Measurements from ENCODE around the gene GAS7. TPM values are rescaled to one million over a fixed set of nuclear protein-coding genes. Genes with fewer than 3 reads are reported as not detected.

The GAS7 gene
- total RNA-seq, 1 donor from 2014 or later, result 8.5 TPM

DNA sequence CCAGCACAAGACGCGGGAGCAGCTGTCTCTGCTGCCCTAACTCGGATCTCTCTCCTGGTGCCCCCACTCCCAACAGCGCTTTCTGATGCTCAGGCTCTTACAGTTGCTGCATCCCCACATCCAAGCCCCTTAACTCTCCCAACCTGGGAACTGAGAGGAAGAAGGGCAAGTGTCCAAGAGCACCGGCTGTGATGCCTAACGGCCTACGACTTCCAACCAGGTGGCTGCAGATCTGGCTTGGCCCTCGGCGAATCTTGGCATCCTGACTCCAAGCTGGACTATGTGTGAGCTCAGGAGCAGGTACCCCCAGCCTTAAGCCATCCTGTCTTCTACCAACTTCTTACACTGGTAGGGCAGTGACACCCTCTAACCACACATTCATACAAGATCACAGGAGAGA lies 255.1 kb downstream of the GAS7 start:
- Histone ChIP-seq H3K4me2 (ENCODE audit: low read length) (no peak overlapping the region), H3K27ac (ENCODE audit: low read depth, low read length) (no peak overlapping the region), H3K27me3 (ENCODE audit: insufficient read depth, low read length) (no peaks in the 10 kb centered on the region), H3K4me1 (ENCODE audit: insufficient read depth, low read length) (no peaks in the 10 kb centered on the region), H4K20me1 (ENCODE audit: insufficient read depth, low read length) (no peaks in the 10 kb centered on the region), H3K79me2 (ENCODE audit: insufficient read depth, low read length) (no peaks in the 10 kb centered on the region), H3K9me3 (ENCODE audit: insufficient read depth, low read depth, low read length) (no peaks in the 10 kb centered on the region), H3K36me3 (ENCODE audit: insufficient read depth, low read length) (no peaks in the 10 kb centered on the region), H3K9ac (ENCODE audit: low read length) (no peak overlapping the region), H3K4me3 (ENCODE audit: insufficient read depth, low read depth, low read length) (no peak overlapping the region), H2AFZ (ENCODE audit: low read depth, low read length) (no peak overlapping the region)
- no peak for DNase-seq (ENCODE audit: low read depth)
- H3K4me1 Mint-ChIP-seq (ENCODE audit: low read depth, unreplicated experiment), result no peaks in the 10 kb centered on the region
- peaks cover 15% of the 10 kb centered on the region for H3K27me3 Mint-ChIP-seq (ENCODE audit: low read depth, unreplicated experiment)
- H3K36me3 Mint-ChIP-seq (ENCODE audit: low read depth, unreplicated experiment), result peaks cover 5% of the 10 kb centered on the region
- no peak overlapping the region for H3K4me3 Mint-ChIP-seq (ENCODE audit: unreplicated experiment)
- no peak overlapping the region for H3K27ac Mint-ChIP-seq (ENCODE audit: unreplicated experiment)
- TF ChIP-seq, protein P1, sequence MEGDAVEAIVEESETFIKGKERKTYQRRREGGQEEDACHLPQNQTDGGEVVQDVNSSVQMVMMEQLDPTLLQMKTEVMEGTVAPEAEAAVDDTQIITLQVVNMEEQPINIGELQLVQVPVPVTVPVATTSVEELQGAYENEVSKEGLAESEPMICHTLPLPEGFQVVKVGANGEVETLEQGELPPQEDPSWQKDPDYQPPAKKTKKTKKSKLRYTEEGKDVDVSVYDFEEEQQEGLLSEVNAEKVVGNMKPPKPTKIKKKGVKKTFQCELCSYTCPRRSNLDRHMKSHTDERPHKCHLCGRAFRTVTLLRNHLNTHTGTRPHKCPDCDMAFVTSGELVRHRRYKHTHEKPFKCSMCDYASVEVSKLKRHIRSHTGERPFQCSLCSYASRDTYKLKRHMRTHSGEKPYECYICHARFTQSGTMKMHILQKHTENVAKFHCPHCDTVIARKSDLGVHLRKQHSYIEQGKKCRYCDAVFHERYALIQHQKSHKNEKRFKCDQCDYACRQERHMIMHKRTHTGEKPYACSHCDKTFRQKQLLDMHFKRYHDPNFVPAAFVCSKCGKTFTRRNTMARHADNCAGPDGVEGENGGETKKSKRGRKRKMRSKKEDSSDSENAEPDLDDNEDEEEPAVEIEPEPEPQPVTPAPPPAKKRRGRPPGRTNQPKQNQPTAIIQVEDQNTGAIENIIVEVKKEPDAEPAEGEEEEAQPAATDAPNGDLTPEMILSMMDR (IDR thresholded peaks at IDR 0.05; ENCODE audit: insufficient read depth, low read depth, low read length), result no peak
- TF ChIP-seq EZH2 (IDR thresholded peaks at IDR 0.05; ENCODE audit: insufficient read depth, low read length), result no peak
- no peak for FAIRE-seq
- H3K9me3 Mint-ChIP-seq (ENCODE audit: unreplicated experiment), result peaks cover 4% of the 10 kb centered on the region

DNA sequence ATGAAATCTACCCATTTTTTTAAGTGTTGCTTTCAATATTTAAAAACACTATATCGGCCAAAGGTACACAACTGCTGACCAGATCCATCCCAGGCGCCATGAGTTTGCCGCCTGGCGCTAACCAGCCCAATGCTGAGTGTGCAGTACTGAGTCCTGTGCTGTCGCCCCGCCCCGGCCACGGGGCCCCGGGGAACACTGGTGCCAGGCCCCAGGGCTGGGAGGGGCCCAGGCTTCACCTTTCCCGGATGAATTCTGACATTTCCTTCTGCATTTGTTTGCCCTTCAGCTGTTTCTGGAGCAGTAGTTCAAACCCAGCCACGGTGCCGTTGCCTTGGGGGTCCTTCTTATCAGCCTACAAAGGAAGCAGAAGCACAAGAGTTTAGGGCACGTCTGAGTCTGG lies 255.5 kb downstream of the GAS7 start:
- H3K27me3 Mint-ChIP-seq (ENCODE audit: low read depth, unreplicated experiment), result peaks cover 15% of the 10 kb centered on the region
- no peak overlapping the region for H2AFZ ChIP-seq (ENCODE audit: low read depth, low read length)
- no peak for TF ChIP-seq EZH2 (IDR thresholded peaks at IDR 0.05; ENCODE audit: insufficient read depth, low read length)
- TF ChIP-seq, protein P1 (IDR thresholded peaks at IDR 0.05; ENCODE audit: insufficient read depth, low read depth, low read length), result no peak
- no peaks in the 10 kb centered on the region for H4K20me1 ChIP-seq (ENCODE audit: insufficient read depth, low read length)
- DNase-seq (ENCODE audit: low read depth) (no peak), FAIRE-seq (no peak)
- H3K4me1 Mint-ChIP-seq (ENCODE audit: low read depth, unreplicated experiment), result no peaks in the 10 kb centered on the region
- peaks cover 4% of the 10 kb centered on the region for H3K9me3 Mint-ChIP-seq (ENCODE audit: unreplicated experiment)
- H3K79me2 ChIP-seq (ENCODE audit: insufficient read depth, low read length), result no peaks in the 10 kb centered on the region
- H3K9me3 ChIP-seq (ENCODE audit: insufficient read depth, low read depth, low read length), result no peaks in the 10 kb centered on the region
- no peak overlapping the region for H3K4me3 Mint-ChIP-seq (ENCODE audit: unreplicated experiment)
- peaks cover 5% of the 10 kb centered on the region for H3K36me3 Mint-ChIP-seq (ENCODE audit: low read depth, unreplicated experiment)
- H3K27me3 ChIP-seq (ENCODE audit: insufficient read depth, low read length), result no peaks in the 10 kb centered on the region
- H3K27ac ChIP-seq (ENCODE audit: low read depth, low read length), result no peak overlapping the region
- no peaks in the 10 kb centered on the region for H3K36me3 ChIP-seq (ENCODE audit: insufficient read depth, low read length)
- H3K4me2 ChIP-seq (ENCODE audit: low read length), result no peak overlapping the region
- H3K27ac Mint-ChIP-seq (ENCODE audit: unreplicated experiment), result no peak overlapping the region
- H3K4me3 ChIP-seq (ENCODE audit: insufficient read depth, low read depth, low read length), result no peak overlapping the region
- no peak overlapping the region for H3K9ac ChIP-seq (ENCODE audit: low read length)
- H3K4me1 ChIP-seq (ENCODE audit: insufficient read depth, low read length), result no peaks in the 10 kb centered on the region

DNA sequence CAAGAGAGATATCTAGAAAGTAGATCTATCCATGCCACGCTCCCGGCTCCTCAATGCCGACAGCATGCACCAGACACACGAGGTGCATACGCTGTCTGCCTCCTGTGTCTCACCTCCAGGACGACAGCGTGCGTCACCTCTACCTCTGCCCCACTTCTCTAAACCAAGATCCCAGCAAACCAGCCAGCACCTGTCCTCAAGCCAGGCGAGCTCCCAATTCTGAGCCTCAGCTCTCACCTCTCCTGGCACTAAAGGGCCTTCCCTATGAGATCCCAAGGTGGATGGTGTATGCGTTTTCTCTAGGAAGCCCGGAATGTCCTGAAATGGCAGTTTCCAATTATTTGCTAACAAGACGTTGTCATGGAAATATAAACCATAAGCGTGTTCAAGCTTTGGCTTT lies 257.1 kb downstream of the GAS7 start:
- Histone ChIP-seq H3K27me3 (ENCODE audit: insufficient read depth, low read length) (no peaks in the 10 kb centered on the region), H3K36me3 (ENCODE audit: insufficient read depth, low read length) (no peaks in the 10 kb centered on the region), H3K4me2 (ENCODE audit: low read length) (no peak overlapping the region), H3K4me3 (ENCODE audit: insufficient read depth, low read depth, low read length) (no peak overlapping the region), H2AFZ (ENCODE audit: low read depth, low read length) (no peak overlapping the region), H3K79me2 (ENCODE audit: insufficient read depth, low read length) (no peaks in the 10 kb centered on the region), H3K9ac (ENCODE audit: low read length) (no peak overlapping the region), H3K4me1 (ENCODE audit: insufficient read depth, low read length) (no peaks in the 10 kb centered on the region), H4K20me1 (ENCODE audit: insufficient read depth, low read length) (no peaks in the 10 kb centered on the region), H3K27ac (ENCODE audit: low read depth, low read length) (no peak overlapping the region), H3K9me3 (ENCODE audit: insufficient read depth, low read depth, low read length) (no peaks in the 10 kb centered on the region)
- no peak for DNase-seq (ENCODE audit: low read depth)
- Mint-ChIP-seq H3K27ac (ENCODE audit: unreplicated experiment) (no peak overlapping the region), H3K27me3 (ENCODE audit: low read depth, unreplicated experiment) (peaks cover 15% of the 10 kb centered on the region), H3K36me3 (ENCODE audit: low read depth, unreplicated experiment) (peaks cover 3% of the 10 kb centered on the region), H3K4me1 (ENCODE audit: low read depth, unreplicated experiment) (no peaks in the 10 kb centered on the region), H3K4me3 (ENCODE audit: unreplicated experiment) (no peak overlapping the region), H3K9me3 (ENCODE audit: unreplicated experiment) (peaks cover 4% of the 10 kb centered on the region)
- FAIRE-seq, result no peak
- TF ChIP-seq EZH2 (IDR thresholded peaks at IDR 0.05; ENCODE audit: insufficient read depth, low read length), result no peak
- TF ChIP-seq, protein P1 (IDR thresholded peaks at IDR 0.05; ENCODE audit: insufficient read depth, low read depth, low read length), result no peak
